ENCODE data around the gene PIKFYVE.

DNA sequence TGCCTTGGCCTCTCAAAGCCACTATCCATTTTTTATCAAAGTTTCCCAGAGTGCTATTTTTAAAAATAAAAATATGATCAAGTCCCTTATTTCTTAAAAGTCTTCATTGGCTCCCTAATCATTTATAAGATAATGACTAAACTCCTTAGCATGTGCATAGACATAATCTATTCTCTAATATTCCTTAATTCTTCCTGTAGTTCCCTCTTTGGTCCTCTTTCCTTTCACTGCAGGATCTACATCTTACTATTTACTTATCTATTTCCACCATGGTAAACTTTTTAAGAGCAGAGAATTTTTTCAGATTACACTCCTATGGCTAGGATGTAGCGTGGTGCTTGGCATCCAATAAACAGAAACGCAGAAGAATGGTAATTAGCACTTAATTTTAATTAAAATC, 30.2 kb upstream of the PIKFYVE start:
- TF ChIP-seq, protein P1, sequence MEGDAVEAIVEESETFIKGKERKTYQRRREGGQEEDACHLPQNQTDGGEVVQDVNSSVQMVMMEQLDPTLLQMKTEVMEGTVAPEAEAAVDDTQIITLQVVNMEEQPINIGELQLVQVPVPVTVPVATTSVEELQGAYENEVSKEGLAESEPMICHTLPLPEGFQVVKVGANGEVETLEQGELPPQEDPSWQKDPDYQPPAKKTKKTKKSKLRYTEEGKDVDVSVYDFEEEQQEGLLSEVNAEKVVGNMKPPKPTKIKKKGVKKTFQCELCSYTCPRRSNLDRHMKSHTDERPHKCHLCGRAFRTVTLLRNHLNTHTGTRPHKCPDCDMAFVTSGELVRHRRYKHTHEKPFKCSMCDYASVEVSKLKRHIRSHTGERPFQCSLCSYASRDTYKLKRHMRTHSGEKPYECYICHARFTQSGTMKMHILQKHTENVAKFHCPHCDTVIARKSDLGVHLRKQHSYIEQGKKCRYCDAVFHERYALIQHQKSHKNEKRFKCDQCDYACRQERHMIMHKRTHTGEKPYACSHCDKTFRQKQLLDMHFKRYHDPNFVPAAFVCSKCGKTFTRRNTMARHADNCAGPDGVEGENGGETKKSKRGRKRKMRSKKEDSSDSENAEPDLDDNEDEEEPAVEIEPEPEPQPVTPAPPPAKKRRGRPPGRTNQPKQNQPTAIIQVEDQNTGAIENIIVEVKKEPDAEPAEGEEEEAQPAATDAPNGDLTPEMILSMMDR (IDR thresholded peaks at IDR 0.05), result no peak
- TF ChIP-seq POLR2A (IDR thresholded peaks at IDR 0.05), result no peak
